SJCRH30 (cell line): ENCODE data around the gene TC2N. TPM values are rescaled to one million over a fixed set of nuclear protein-coding genes. Genes with fewer than 3 reads are reported as not detected.

Source experiments
- DNase-seq, 2 experiments: peaks; one replicate each; pipeline ENCODE4 v3.0.0-alpha.2; 2015 to 2020
- H3K27ac ChIP-seq: fragments of 250-450 bp; sonication (Bioruptor Pico); 2 replicates; pipeline ENCODE4 v1.5.1; 2020; ENCODE audit warnings: mild to moderate bottlenecking, moderate library complexity
- H3K27me3 ChIP-seq: fragments of 250-450 bp; sonication (Bioruptor Pico); 2 replicates; pipeline ENCODE4 v1.5.1; 2020; ENCODE audit warnings: mild to moderate bottlenecking, moderate library complexity
- H3K36me3 ChIP-seq: fragments of 250-450 bp; sonication (Bioruptor Pico); 2 replicates; pipeline ENCODE4 v1.5.1; 2020; ENCODE audit warnings: mild to moderate bottlenecking, moderate library complexity
- H3K4me1 ChIP-seq: fragments of 250-450 bp; sonication (Bioruptor Pico); 2 replicates; pipeline ENCODE4 v1.5.1; 2020; ENCODE audit warnings: mild to moderate bottlenecking, moderate library complexity
- H3K4me3 ChIP-seq: fragments of 250-450 bp; sonication (Bioruptor Pico); 2 replicates; pipeline ENCODE4 v1.5.1; 2020; ENCODE audit warnings: mild to moderate bottlenecking, moderate library complexity
- H3K9me3 ChIP-seq: fragments of 250-450 bp; sonication (Bioruptor Pico); replicated peaks from 2 replicates; pipeline ENCODE4 v1.5.1; 2020; ENCODE audit warnings: mild to moderate bottlenecking, moderate library complexity
- total RNA-seq: library from RNA; depleted of rRNA; stranded (reverse); fragments of >200 nt; shearing (Covaris generic); gene quantifications from 2 replicates; pipeline ENCODE4 v1.2.3, GENCODE V29; 2014; rRNA removed

TC2N gene
- total RNA-seq, 1 experiment from 2014 or later, result 0.26 TPM

- no peaks in the 10 kb centered on the region for H3K9me3 ChIP-seq
- H3K36me3 ChIP-seq, result no peaks in the 10 kb centered on the region
- no peaks in the 10 kb centered on the region for H3K4me1 ChIP-seq
- no peak for DNase-seq
- H3K27me3 ChIP-seq, result no peaks in the 10 kb centered on the region
- no peak overlapping the region for H3K27ac ChIP-seq
- no peak overlapping the region for H3K4me3 ChIP-seq
These were observed 136.3 kb downstream of the TC2N start for GRCh38 chr14:91731018-91731417.

GRCh38 chr14:91729756-91730155 is 137.6 kb downstream of the TC2N start:
- H3K4me1 ChIP-seq, result no peaks in the 10 kb centered on the region
- H3K9me3 ChIP-seq, result no peaks in the 10 kb centered on the region
- H3K4me3 ChIP-seq, result no peak overlapping the region
- H3K36me3 ChIP-seq, result no peaks in the 10 kb centered on the region
- H3K27ac ChIP-seq, result no peak overlapping the region
- no peaks in the 10 kb centered on the region for H3K27me3 ChIP-seq
- no peak for DNase-seq

Other genes starting within 250 kb of the TC2N start
- gene CATSPERB, start 135.4 kb downstream of the TC2N start, total RNA-seq, result not detected in 2 replicates
- gene FBLN5, start 80.2 kb upstream of the TC2N start, total RNA-seq, result 27.8 and 29.6 TPM in 2 replicates
- 15.7 and 18.8 TPM in 2 replicates for gene TRIP11, start 172.5 kb upstream of the TC2N start, total RNA-seq
- gene ATXN3, start 239.0 kb upstream of the TC2N start, total RNA-seq, result 22.0 and 26.1 TPM in 2 replicates